Measurements from ENCODE around the gene NSD2.

DNA sequence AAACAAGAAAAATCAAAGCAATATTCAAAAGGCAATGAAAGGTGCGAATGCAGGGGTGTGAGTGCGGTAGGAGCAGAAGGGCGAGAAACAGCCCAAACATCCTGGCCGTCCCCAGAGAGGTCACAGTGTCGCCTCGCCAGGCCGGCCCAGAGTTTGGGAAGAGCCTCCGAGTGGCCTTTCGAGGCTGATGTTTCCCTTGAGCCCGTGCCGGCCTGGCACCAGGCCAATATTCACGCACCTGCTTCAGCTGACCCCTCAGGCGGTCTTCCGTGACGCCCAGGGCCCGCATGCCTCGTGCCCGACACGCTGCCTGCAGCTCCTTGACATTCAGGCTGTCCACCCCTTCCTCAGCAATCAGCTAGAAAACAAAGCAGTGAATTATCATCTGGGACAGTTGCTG lies 45.9 kb upstream of the NSD2 start:
- TF ChIP-seq SP1 (IDR thresholded peaks at IDR 0.05) (no peak), TARDBP (IDR thresholded peaks at IDR 0.05) (no peak), ZNF384 (IDR thresholded peaks at IDR 0.05) (no peak), FOXM1 (IDR thresholded peaks at IDR 0.05; ENCODE audit: borderline replicate concordance) (no peak), FOXK2 (IDR thresholded peaks at IDR 0.05) (no peak), LEF1 (IDR thresholded peaks at IDR 0.05; ENCODE audit: borderline replicate concordance) (no peak), BHLHE40 (IDR thresholded peaks at IDR 0.05; ENCODE audit: borderline replicate concordance) (no peak)
- TF ChIP-seq, protein P1, sequence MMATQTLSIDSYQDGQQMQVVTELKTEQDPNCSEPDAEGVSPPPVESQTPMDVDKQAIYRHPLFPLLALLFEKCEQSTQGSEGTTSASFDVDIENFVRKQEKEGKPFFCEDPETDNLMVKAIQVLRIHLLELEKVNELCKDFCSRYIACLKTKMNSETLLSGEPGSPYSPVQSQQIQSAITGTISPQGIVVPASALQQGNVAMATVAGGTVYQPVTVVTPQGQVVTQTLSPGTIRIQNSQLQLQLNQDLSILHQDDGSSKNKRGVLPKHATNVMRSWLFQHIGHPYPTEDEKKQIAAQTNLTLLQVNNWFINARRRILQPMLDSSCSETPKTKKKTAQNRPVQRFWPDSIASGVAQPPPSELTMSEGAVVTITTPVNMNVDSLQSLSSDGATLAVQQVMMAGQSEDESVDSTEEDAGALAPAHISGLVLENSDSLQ (IDR thresholded peaks at IDR 0.05) = no peak
